RWPE2 (cell line): ENCODE results near the gene KBTBD2.

Experiments
- ATAC-seq: fragments of 200-7000 bp; cut with Tn5 transposase; 3 replicates; pipeline ENCODE4 v1.9.1; 2021; ENCODE audit warnings: low read depth
- DNase-seq: peaks from one replicate; pipeline ENCODE4 v3.0.0-alpha.2; 2020; ENCODE audit warnings: low spot score
- H3K27ac ChIP-seq: fragments of 450-650 bp; 2 replicates; pipeline ENCODE4 v1.5.1; 2017; ENCODE audit warnings: mild to moderate bottlenecking; ENCODE audit not compliant: poor library complexity, severe bottlenecking
- H3K27me3 ChIP-seq: fragments of 250-450 bp; sonication (Bioruptor Pico); 2 replicates; pipeline ENCODE4 v1.5.1; 2021; ENCODE audit warnings: mild to moderate bottlenecking, moderate library complexity; ENCODE audit not compliant: insufficient read depth, poor library complexity, severe bottlenecking
- H3K36me3 ChIP-seq: fragments of 250-450 bp; sonication (Bioruptor Pico); 2 replicates; pipeline ENCODE4 v1.5.1; 2020; ENCODE audit warnings: low read depth, mild to moderate bottlenecking, moderate library complexity
- H3K4me1 ChIP-seq: fragments of 250-450 bp; sonication (Bioruptor Pico); 2 replicates; pipeline ENCODE4 v1.5.1; 2021; ENCODE audit warnings: mild to moderate bottlenecking, moderate library complexity; ENCODE audit not compliant: insufficient read depth, poor library complexity, severe bottlenecking
- H3K4me3 ChIP-seq: fragments of 250-450 bp; sonication (Bioruptor Pico); 2 replicates; pipeline ENCODE4 v1.5.1; 2021; ENCODE audit warnings: mild to moderate bottlenecking, moderate library complexity; ENCODE audit not compliant: severe bottlenecking
- H3K9me3 ChIP-seq: fragments of 250-450 bp; sonication (Bioruptor Pico); 2 replicates; pipeline ENCODE4 v1.5.1; 2021; ENCODE audit warnings: mild to moderate bottlenecking, moderate library complexity; ENCODE audit not compliant: severe bottlenecking
- TF ChIP-seq, protein P1 (sequence below): fragments of 450-650 bp; IDR thresholded peaks from one replicate; pipeline ENCODE4 v1.5.1; 2017; ENCODE audit warnings: mild to moderate bottlenecking, moderate library complexity; ENCODE audit not compliant: poor library complexity, severe bottlenecking

KBTBD2 gene

DNA sequence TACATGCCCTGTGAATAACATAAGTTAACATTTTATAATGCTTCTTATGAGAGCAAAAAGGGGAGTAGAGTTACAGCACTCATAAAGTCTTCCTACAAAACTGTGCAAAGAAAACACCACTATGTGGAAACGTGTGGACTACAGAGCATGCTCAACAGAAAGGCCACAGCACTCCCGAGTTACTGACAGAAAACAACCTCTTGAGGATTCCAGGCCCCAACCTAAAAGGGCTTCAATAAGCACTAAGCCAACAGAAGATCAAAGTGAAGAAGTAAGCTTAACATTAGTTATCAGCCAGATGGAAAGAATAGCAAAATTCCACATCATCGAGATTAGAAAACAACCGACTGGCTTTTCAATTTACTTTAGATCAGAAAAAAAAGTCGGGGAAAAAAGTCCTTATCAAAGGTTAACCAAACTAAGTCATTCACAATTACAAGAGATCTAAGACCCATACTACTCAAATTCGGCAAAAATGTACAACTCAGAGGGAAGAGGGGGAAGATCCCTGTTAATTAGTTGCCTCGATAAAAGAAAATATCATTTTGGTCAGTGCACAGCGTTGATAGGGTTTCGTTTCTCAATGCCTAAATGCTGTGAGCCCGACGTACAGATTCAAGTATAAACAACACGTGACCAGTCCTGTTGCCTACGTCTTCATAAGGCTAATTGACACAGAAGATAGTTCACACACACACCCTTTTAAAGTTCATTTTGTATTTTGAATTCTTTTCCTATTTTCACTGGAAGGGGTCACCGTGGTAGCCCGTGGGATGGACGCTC lies 1.4 kb downstream of the KBTBD2 start:
- DNase-seq (no peak), ATAC-seq (peak; percentile 34; the same call in 2 of the 3 replicates)
- H3K36me3 ChIP-seq: peaks cover 4% of the 10 kb centered on the region; the same call in 1 of the 2 replicates
- TF ChIP-seq, protein P1, sequence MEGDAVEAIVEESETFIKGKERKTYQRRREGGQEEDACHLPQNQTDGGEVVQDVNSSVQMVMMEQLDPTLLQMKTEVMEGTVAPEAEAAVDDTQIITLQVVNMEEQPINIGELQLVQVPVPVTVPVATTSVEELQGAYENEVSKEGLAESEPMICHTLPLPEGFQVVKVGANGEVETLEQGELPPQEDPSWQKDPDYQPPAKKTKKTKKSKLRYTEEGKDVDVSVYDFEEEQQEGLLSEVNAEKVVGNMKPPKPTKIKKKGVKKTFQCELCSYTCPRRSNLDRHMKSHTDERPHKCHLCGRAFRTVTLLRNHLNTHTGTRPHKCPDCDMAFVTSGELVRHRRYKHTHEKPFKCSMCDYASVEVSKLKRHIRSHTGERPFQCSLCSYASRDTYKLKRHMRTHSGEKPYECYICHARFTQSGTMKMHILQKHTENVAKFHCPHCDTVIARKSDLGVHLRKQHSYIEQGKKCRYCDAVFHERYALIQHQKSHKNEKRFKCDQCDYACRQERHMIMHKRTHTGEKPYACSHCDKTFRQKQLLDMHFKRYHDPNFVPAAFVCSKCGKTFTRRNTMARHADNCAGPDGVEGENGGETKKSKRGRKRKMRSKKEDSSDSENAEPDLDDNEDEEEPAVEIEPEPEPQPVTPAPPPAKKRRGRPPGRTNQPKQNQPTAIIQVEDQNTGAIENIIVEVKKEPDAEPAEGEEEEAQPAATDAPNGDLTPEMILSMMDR: no peak
- no peaks in the 10 kb centered on the region for H3K27me3 ChIP-seq
- peak overlapping the region; percentile 93 for H3K27ac ChIP-seq
- H3K9me3 ChIP-seq: no peaks in the 10 kb centered on the region
- H3K4me1 ChIP-seq: peaks cover 18% of the 10 kb centered on the region
- H3K4me3 ChIP-seq: peak overlapping the region; percentile 97

DNA sequence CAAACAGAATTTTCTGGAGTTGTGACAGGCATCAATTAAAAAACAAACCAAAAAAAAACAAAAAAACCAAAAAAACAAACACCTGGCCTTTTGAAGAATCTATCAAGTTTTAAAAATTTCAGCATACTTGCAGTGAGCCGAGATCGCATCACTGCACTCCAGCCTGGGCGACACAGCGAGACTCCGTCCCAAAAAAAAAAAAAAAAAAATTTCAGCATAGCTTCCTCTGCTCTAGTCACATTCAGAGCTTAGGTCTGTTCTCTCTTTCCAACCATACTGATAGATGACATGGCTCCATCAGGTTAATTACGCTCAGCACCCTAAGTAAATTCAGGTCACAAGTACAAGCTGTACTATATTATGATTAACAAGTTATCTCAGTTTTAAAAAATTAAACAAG lies 3.1 kb downstream of the KBTBD2 start:
- H3K4me3 ChIP-seq: no peak overlapping the region
- TF ChIP-seq, protein P1: no peak
- H3K4me1 ChIP-seq: peaks cover 17% of the 10 kb centered on the region
- DNase-seq: no peak
- no peak for ATAC-seq
- no peaks in the 10 kb centered on the region for H3K9me3 ChIP-seq
- peaks cover 4% of the 10 kb centered on the region; the same call in 1 of the 2 replicates for H3K36me3 ChIP-seq
- no peaks in the 10 kb centered on the region for H3K27me3 ChIP-seq
- no peak overlapping the region for H3K27ac ChIP-seq

DNA sequence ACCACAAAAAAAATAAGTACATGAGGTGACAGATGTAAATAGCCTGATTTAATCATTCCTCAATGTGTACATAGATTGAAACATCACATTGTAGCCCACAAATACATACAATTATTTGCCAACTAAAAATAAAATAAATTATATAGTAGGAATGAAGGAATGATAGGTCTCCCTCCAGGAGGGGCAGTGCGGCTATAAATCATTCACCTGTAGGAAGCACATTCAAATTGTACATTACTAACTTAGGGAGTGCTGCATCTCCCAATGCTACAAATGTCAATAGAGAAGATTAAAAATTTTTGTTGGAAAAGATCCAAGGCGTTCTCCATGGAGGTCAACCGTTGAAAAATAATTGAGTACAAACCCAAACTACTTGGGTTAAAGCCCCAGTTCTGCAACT lies 4.2 kb downstream of the KBTBD2 start:
- Histone ChIP-seq H3K27ac (no peak overlapping the region), H3K36me3 (peaks cover 4% of the 10 kb centered on the region; the same call in 1 of the 2 replicates), H3K9me3 (no peaks in the 10 kb centered on the region), H3K27me3 (no peaks in the 10 kb centered on the region), H3K4me1 (peaks cover 10% of the 10 kb centered on the region), H3K4me3 (no peak overlapping the region)
- DNase-seq: no peak
- no peak for ATAC-seq
- TF ChIP-seq, protein P1: no peak

DNA sequence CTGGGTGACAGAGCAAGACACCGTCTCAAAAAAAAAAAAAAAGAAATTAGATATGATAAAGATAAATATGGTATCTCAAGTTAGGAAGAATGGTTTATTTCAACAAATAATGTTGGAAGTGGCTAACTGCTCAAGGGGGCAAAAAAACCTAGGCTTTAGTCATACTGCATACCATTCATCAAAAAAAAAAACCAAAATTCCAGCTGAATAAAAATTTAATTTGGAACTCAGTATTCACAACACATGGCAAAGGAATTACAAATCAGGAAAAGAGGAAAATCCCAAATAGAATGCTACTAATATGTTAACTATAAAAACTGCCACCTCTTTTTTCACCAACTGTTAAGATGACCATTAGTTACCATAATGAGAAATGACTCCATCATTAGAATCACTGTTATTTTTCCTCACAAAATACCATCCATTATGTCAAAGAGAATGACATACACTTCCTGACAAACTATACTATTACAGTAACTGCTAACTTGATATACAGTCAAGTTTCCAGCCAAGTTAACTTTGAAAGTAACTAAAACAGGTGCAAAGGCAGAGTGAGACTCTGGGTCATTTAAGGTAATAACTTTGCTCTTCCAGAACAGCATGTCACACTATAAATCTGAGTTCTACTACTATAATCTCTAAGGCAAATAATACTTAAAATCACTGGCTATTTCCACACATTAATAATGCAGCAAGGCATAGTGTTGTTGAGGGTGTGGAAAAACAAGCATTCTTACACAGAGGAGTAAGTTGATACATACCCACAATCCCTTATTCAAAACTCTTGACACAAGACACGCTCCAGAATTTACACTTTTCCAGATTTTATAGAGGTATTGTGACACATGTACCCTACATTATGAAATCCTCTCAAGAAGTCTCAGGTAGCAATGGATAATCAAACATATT lies 10.2 kb downstream of the KBTBD2 start:
- H3K9me3 ChIP-seq: peaks cover 3% of the 10 kb centered on the region
- peaks cover 35% of the 10 kb centered on the region for H3K36me3 ChIP-seq
- H3K27ac ChIP-seq: no peak overlapping the region
- TF ChIP-seq, protein P1: no peak
- no peak overlapping the region for H3K4me3 ChIP-seq
- peaks cover 14% of the 10 kb centered on the region for H3K4me1 ChIP-seq
- DNase-seq: no peak
- H3K27me3 ChIP-seq: no peaks in the 10 kb centered on the region
- ATAC-seq: peak; percentile 53; the same call in 2 of the 3 replicates
